GM10248 (cell line): ENCODE results near the gene VPS26B.

Experiments used
- CTCF ChIA-PET: fragments of 300-600 bp; sonication (Branson Sonifier 250); formaldehyde crosslinking; extraction: SDS; loops from one replicate; lab custom pipeline; 2021; ENCODE audit warnings: antibody characterized with exemption; lab: Yijun Ruan, JAX
- POLR2A ChIA-PET: fragments of 350-650 bp; sonication (Branson Sonifier 250); formaldehyde crosslinking; extraction: SDS; loops from one replicate; lab custom pipeline; 2020; ENCODE audit warnings: antibody characterized with exemption; lab: Yijun Ruan, JAX
- DNase-seq: peaks from one replicate; pipeline ENCODE4 v3.0.0; 2012; ENCODE audit errors: extremely low spot score
- TF ChIP-seq, protein P1 (sequence below): IDR thresholded peaks from 2 replicates; pipeline ENCODE4 v1.5.1; 2012; ENCODE audit warnings: mild to moderate bottlenecking, low read depth; ENCODE audit errors: extremely low read depth, missing control alignments, control extremely low read depth

Gene VPS26B

DNA sequence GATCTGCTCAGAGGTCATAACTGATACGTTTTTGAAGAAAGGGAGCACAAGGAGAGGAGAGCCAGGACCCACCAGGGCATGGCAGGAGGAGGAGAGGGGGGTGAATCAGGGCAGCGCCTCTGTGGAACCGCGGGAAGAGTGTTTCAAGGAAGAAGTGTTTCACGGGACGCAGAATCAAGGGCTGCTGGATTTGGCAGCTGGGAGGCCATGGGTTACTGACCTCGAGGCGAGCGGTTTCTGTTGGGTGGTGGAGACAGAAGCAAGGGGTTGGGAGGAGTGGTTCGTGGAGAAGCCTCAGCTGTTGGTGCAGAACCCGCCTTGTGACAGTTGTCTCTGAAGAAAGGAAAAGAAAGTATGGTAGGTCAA is 13.1 kb downstream of the VPS26B start:
- CTCF ChIA-PET, result interaction anchor here (1.1 kb wide), 1 partner anchor 18 kb away, joined by 3 read pairs; no protein-coding TSS in a partner anchor
- DNase-seq, result no peak
- POLR2A ChIA-PET, result no interaction called here
- TF ChIP-seq, protein P1, sequence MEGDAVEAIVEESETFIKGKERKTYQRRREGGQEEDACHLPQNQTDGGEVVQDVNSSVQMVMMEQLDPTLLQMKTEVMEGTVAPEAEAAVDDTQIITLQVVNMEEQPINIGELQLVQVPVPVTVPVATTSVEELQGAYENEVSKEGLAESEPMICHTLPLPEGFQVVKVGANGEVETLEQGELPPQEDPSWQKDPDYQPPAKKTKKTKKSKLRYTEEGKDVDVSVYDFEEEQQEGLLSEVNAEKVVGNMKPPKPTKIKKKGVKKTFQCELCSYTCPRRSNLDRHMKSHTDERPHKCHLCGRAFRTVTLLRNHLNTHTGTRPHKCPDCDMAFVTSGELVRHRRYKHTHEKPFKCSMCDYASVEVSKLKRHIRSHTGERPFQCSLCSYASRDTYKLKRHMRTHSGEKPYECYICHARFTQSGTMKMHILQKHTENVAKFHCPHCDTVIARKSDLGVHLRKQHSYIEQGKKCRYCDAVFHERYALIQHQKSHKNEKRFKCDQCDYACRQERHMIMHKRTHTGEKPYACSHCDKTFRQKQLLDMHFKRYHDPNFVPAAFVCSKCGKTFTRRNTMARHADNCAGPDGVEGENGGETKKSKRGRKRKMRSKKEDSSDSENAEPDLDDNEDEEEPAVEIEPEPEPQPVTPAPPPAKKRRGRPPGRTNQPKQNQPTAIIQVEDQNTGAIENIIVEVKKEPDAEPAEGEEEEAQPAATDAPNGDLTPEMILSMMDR, result no peak

DNA sequence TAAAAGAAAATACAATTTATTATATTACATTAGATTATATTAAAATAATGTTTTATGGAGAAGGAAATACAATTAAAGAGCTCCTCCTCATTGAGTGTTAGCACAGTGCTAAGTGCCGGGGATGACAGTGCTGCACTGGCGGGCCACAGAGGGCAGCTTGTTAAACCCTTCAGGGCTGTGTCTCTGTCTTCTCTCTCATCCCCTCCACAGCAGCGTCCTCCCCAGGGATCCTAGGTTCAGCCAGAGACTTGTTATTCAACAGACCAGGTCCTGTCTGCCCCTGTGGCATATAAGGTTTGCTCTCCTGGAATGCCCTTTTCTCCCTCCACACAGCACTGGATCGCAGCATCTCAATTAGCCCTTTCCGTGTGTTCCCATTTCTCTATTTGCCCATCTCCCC is 14.5 kb downstream of the VPS26B start:
- CTCF ChIA-PET, result interaction anchor here (0.8 to 3.3 kb wide), 5 partner anchors 10 to 41 kb away, joined by 3 to 11 read pairs (median 4); no protein-coding TSS in a partner anchor
- POLR2A ChIA-PET, result no interaction called here
- TF ChIP-seq, protein P1, result no peak
- no peak for DNase-seq

DNA sequence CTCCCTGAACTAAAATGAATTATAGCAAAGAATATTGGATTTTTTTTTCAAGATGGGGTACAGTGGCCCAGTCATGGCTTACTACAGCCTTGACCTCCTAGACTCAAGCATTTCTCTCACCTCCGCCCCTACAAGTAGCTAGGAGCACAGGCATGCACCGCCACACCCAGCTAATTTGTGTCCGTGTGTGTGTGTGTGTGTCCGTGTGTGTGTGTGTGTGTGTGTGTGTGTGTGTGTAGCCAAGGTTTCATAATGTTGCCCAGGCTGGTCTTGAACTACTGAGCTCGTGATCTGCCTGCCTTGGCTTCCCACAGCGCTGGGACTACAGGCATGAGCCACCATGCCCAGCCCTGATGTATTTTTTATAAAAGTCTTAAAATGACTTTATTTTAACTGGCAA is 16.1 kb downstream of the VPS26B start:
- CTCF ChIA-PET, result interaction anchor here (1.3 to 3.3 kb wide), 4 partner anchors 9 to 14 kb away, joined by 3 to 11 read pairs (median 5); no protein-coding TSS in a partner anchor
- no peak for DNase-seq
- TF ChIP-seq, protein P1, result no peak
- POLR2A ChIA-PET, result no interaction called here

DNA sequence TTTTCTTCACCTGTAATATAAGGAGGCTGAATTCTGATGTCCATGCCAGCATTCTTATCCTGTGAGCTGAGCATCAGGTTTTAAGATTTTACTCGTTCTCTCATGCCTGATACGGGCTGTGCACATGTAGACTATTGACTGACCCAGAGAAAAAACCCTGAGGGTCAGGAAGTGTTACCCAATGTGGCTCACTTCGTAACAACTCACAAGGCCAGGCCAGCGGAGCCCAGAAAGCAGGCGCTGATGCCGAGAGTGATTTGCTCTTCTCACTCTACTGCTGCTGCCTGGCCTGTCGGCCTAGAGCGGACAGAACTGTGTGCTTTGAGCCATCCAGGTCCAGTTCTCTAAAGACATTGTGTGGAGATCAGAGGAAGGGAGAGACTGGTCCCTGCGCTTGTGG is 17.9 kb downstream of the VPS26B start:
- POLR2A ChIA-PET, result no interaction called here
- TF ChIP-seq, protein P1, result no peak
- DNase-seq, result no peak
- CTCF ChIA-PET, result interaction anchor here (1.8 to 3.3 kb wide), 4 partner anchors 8 to 20 kb away, joined by 6 to 12 read pairs (median 8); no protein-coding TSS in a partner anchor

DNA sequence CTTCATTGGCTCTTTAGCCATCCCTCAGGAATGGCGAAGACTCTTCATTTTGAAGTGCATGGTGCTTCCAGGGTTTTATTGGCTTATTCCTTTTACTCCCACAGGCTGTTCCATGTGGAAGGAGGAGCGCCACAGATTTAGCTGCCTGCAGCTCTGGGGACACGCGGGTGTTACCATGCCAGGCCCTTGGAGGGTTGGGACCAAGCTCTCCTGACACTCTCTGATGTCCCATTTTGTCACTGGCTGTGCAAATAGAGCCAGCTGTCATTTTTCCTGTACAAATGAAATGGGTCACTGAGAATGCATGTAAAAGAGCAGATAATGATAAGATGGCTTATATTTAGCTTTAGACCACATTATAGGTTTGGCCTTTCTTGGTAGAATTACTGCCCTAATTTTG is 19.4 kb downstream of the VPS26B start:
- no peak for DNase-seq
- ChIA-PET CTCF (interaction anchor here (0.7 to 2.9 kb wide), 10 partner anchors 10 to 56 kb away, joined by 3 to 13 read pairs (median 8); partner anchors contain the start of genes ACAD8, NCAPD3, THYN1 and VPS26B), POLR2A (no interaction called here)
- TF ChIP-seq, protein P1, result no peak

DNA sequence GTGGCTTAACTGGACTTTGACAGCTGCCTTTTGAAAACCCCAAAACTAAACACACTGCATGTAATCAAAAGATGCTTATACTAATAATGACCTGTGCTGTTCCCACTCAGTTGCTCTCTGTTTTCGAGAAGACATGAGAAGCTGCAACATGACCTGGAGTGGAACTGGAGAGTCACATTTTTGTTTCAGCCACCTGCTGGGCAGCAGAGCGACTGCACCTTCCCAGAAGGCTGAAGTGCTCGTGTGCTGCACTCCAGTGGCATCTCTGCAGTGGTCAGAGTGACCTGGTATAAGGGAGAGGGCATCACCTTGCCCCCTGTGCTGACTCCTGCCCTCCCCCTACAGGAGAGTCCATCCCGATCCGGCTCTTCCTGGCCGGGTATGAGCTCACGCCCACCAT is 20.1 kb downstream of the VPS26B start:
- POLR2A ChIA-PET, result no interaction called here
- CTCF ChIA-PET, result interaction anchor here (0.9 to 2.9 kb wide), 10 partner anchors 9 to 57 kb away, joined by 3 to 13 read pairs (median 8); partner anchors contain the start of genes ACAD8, THYN1 and VPS26B
- peak; percentile 57 for DNase-seq
- TF ChIP-seq, protein P1, result peak; percentile 65
